ENCODE measurements around the gene WDR75.

DNA sequence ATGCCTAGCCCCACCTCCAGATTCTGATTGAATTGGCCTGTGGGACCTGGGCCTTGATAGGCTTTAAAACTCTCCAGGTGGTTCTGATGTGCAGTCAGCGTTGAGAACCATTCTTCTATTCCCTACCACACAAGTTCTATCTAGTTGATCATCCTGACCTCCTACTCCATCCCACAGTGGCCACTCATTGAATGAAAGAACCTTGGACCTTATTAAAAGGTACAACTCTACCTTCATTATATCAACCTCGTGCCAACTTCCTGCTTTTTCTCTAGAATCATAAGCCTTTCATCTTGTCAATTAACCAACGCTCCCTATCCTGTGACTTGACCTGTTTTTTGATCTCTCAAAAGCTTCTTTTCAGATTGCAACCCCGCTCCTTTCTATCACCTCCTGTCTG lies 83.5 kb downstream of the WDR75 start:
- TF ChIP-seq POLR2A (IDR thresholded peaks at IDR 0.05; ENCODE audit: low read depth, low read length) (no peak), POLR2AphosphoS5 (IDR thresholded peaks at IDR 0.05; ENCODE audit: low read depth, low read length) (no peak)
